ENCODE measurements around the gene HNF4A.

Gene HNF4A

DNA sequence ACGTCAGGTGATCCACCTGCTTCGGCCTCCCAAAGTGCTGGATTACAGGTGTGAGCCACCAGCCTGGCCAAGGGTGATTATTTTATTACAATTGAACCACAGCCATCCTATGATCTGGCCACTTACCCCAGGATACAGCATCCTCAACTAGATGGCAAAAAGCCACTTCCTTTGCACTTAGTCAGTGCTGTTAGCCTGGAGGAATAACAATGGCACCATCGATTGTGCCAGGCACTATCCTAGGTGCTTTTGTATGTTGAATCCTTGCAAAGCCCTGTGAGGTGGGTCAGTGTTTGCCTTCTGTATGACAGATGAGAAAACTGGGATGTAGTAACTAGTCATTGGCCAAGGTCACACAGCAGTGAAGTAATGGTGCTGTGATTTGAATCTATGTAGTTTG, 109.0 kb downstream of the HNF4A start:
- Histone ChIP-seq H3K79me2 (ENCODE audit: insufficient read depth, low read length) (no peaks in the 10 kb centered on the region), H2AFZ (ENCODE audit: low read length) (no peak overlapping the region), H3F3A (ENCODE audit: insufficient read depth, low read length) (no peaks in the 10 kb centered on the region), H3K27ac (ENCODE audit: low read depth, low read length, poor library complexity, severe bottlenecking) (no peak overlapping the region), H3K36me3 (ENCODE audit: insufficient read depth, low read length) (no peaks in the 10 kb centered on the region), H4K20me1 (ENCODE audit: insufficient read depth, low read length) (no peaks in the 10 kb centered on the region), H3K9me2 (ENCODE audit: low read depth, low read length) (no peaks in the 10 kb centered on the region), H3K9me3 (ENCODE audit: low read length) (no peaks in the 10 kb centered on the region), H3K4me3 (ENCODE audit: low read depth, low read length, poor library complexity, severe bottlenecking) (no peak overlapping the region), H3K27me3 (ENCODE audit: insufficient read depth, low read length) (0 out of 2 replicates have a peak, but pooled peaks cover 5% of the 10 kb centered on the region), H3K4me2 (ENCODE audit: low read length) (no peak overlapping the region), H3K4me1 (ENCODE audit: insufficient read depth, low read length, severe bottlenecking) (no peaks in the 10 kb centered on the region), H3K9ac (ENCODE audit: low read length) (no peak overlapping the region)
- TF ChIP-seq, protein P1, sequence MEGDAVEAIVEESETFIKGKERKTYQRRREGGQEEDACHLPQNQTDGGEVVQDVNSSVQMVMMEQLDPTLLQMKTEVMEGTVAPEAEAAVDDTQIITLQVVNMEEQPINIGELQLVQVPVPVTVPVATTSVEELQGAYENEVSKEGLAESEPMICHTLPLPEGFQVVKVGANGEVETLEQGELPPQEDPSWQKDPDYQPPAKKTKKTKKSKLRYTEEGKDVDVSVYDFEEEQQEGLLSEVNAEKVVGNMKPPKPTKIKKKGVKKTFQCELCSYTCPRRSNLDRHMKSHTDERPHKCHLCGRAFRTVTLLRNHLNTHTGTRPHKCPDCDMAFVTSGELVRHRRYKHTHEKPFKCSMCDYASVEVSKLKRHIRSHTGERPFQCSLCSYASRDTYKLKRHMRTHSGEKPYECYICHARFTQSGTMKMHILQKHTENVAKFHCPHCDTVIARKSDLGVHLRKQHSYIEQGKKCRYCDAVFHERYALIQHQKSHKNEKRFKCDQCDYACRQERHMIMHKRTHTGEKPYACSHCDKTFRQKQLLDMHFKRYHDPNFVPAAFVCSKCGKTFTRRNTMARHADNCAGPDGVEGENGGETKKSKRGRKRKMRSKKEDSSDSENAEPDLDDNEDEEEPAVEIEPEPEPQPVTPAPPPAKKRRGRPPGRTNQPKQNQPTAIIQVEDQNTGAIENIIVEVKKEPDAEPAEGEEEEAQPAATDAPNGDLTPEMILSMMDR (IDR thresholded peaks at IDR 0.05; ENCODE audit: low read length): no peak
- TF ChIP-seq EZH2 (IDR thresholded peaks at IDR 0.05; ENCODE audit: borderline replicate concordance, low read length): no peak

DNA sequence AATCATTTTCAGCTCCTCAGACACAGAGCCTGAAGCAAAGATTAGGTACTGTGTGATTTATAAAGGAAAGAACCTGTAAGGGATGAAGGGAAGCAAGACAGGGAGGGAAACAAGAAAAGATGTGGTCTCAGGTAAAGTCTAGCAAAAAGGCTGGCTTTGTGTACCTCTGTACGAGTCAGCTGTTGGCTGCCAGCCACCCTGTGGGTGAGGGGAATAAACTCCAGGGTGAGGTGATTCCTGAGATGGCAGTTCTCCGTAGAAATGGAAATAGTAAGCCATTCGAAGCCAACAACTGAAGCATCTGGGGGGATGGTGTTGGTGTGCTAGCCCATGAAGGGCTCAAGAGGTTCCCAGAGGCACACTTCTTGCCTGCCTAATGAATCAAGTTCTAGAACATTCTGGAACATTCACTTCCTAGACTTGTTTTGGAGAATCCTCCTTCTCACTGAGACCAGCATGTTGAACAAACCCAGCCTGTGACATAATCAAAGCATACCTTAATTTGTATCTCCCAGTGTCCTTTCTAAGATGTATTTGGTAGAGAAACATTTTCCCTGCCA, 109.6 kb downstream of the HNF4A start:
- Histone ChIP-seq H3K9me3 (ENCODE audit: low read length) (no peaks in the 10 kb centered on the region), H3K27me3 (ENCODE audit: insufficient read depth, low read length) (0 out of 2 replicates have a peak, but pooled peaks cover 5% of the 10 kb centered on the region), H3K9me2 (ENCODE audit: low read depth, low read length) (no peaks in the 10 kb centered on the region), H3K36me3 (ENCODE audit: insufficient read depth, low read length) (no peaks in the 10 kb centered on the region), H3K9ac (ENCODE audit: low read length) (no peak overlapping the region), H3K4me1 (ENCODE audit: insufficient read depth, low read length, severe bottlenecking) (no peaks in the 10 kb centered on the region), H3F3A (ENCODE audit: insufficient read depth, low read length) (no peaks in the 10 kb centered on the region), H4K20me1 (ENCODE audit: insufficient read depth, low read length) (no peaks in the 10 kb centered on the region), H3K4me2 (ENCODE audit: low read length) (no peak overlapping the region), H3K79me2 (ENCODE audit: insufficient read depth, low read length) (no peaks in the 10 kb centered on the region), H2AFZ (ENCODE audit: low read length) (no peak overlapping the region), H3K27ac (ENCODE audit: low read depth, low read length, poor library complexity, severe bottlenecking) (no peak overlapping the region), H3K4me3 (ENCODE audit: low read depth, low read length, poor library complexity, severe bottlenecking) (no peak overlapping the region)
- TF ChIP-seq, protein P1 (IDR thresholded peaks at IDR 0.05; ENCODE audit: low read length): no peak
- no peak for TF ChIP-seq EZH2 (IDR thresholded peaks at IDR 0.05; ENCODE audit: borderline replicate concordance, low read length)

- TF ChIP-seq, protein P1 (IDR thresholded peaks at IDR 0.05; ENCODE audit: low read length): no peak
- no peak for TF ChIP-seq EZH2 (IDR thresholded peaks at IDR 0.05; ENCODE audit: borderline replicate concordance, low read length)
- Histone ChIP-seq H3F3A (ENCODE audit: insufficient read depth, low read length) (no peaks in the 10 kb centered on the region), H3K9me3 (ENCODE audit: low read length) (no peaks in the 10 kb centered on the region), H3K4me2 (ENCODE audit: low read length) (no peak overlapping the region), H3K9ac (ENCODE audit: low read length) (no peak overlapping the region), H3K27ac (ENCODE audit: low read depth, low read length, poor library complexity, severe bottlenecking) (no peak overlapping the region), H4K20me1 (ENCODE audit: insufficient read depth, low read length) (no peaks in the 10 kb centered on the region), H3K79me2 (ENCODE audit: insufficient read depth, low read length) (no peaks in the 10 kb centered on the region), H3K27me3 (ENCODE audit: insufficient read depth, low read length) (0 out of 2 replicates have a peak, but pooled peaks cover 5% of the 10 kb centered on the region), H3K4me1 (ENCODE audit: insufficient read depth, low read length, severe bottlenecking) (no peaks in the 10 kb centered on the region), H3K36me3 (ENCODE audit: insufficient read depth, low read length) (no peaks in the 10 kb centered on the region), H2AFZ (ENCODE audit: low read length) (no peak overlapping the region), H3K4me3 (ENCODE audit: low read depth, low read length, poor library complexity, severe bottlenecking) (no peak overlapping the region), H3K9me2 (ENCODE audit: low read depth, low read length) (no peaks in the 10 kb centered on the region)
These were observed 111.9 kb downstream of the HNF4A start for GRCh38 chr20:44467289-44467883.

Measured in OCI-LY1 (cell line).